H9 (cell line): Measurements from ENCODE around the gene THPO. TPM values are rescaled to one million over a fixed set of nuclear protein-coding genes. Genes with fewer than 3 reads are reported as not detected.

ENCODE experiments used
- DNase-seq: peaks from one replicate; pipeline ENCODE4 v3.0.0-alpha.2; 2017
- H2AFZ ChIP-seq: one replicate; pipeline ENCODE4 v1.6.1; 2013; ENCODE audit warnings: mild to moderate bottlenecking, low read length, control low read depth, moderate library complexity
- H2AK5ac ChIP-seq: 2 replicates; pipeline ENCODE4 v1.6.1; 2013; ENCODE audit warnings: low read length, control low read depth, mixed read lengths; ENCODE audit not compliant: insufficient read length
- H2BK120ac ChIP-seq: one replicate; pipeline ENCODE4 v1.6.1; 2013; ENCODE audit warnings: low read depth, mild to moderate bottlenecking, low read length, control low read depth, inconsistent platforms; ENCODE audit not compliant: poor library complexity, severe bottlenecking
- H2BK12ac ChIP-seq: 2 replicates; pipeline ENCODE4 v1.6.1; 2013; ENCODE audit warnings: low read length, control low read depth, mixed read lengths, low read depth; ENCODE audit not compliant: insufficient read length
- H2BK15ac ChIP-seq: 2 replicates; pipeline ENCODE4 v1.6.1; 2013; ENCODE audit warnings: low read depth, low read length, control low read depth
- H2BK20ac ChIP-seq: one replicate; pipeline ENCODE4 v1.6.1; 2013; ENCODE audit warnings: low read depth, mild to moderate bottlenecking, low read length, control low read depth, inconsistent platforms; ENCODE audit not compliant: poor library complexity, severe bottlenecking
- H2BK5ac ChIP-seq: 2 replicates; pipeline ENCODE4 v1.6.1; 2013; ENCODE audit warnings: low read length, control low read depth, mixed read lengths; ENCODE audit not compliant: insufficient read length
- H3K14ac ChIP-seq: 2 replicates; pipeline ENCODE4 v1.6.1; 2013; ENCODE audit warnings: low read length, control low read depth; ENCODE audit not compliant: insufficient read depth
- H3K18ac ChIP-seq: 2 replicates; pipeline ENCODE4 v1.6.1; 2013; ENCODE audit warnings: low read depth, mild to moderate bottlenecking, mixed read lengths, low read length, control low read depth; ENCODE audit not compliant: insufficient read length
- H3K23ac ChIP-seq: 2 replicates; pipeline ENCODE4 v1.6.1; 2013; ENCODE audit warnings: low read length, control low read depth, mixed read lengths, low read depth; ENCODE audit not compliant: insufficient read length
- H3K23me2 ChIP-seq: 2 replicates; pipeline ENCODE4 v1.6.1; 2013; ENCODE audit warnings: low read depth, mild to moderate bottlenecking, mixed read lengths, low read length, control low read depth; ENCODE audit not compliant: insufficient read length, poor library complexity, severe bottlenecking
- H3K27ac ChIP-seq: 2 replicates; pipeline ENCODE4 v1.5.1; 2013; ENCODE audit warnings: low read length, control low read depth, mixed read lengths, low read depth; ENCODE audit not compliant: insufficient read length
- H3K27me3 ChIP-seq: 2 replicates; pipeline ENCODE4 v1.6.1; 2013; ENCODE audit warnings: low read length, control low read depth, inconsistent platforms; ENCODE audit not compliant: insufficient read depth
- H3K4ac ChIP-seq: 2 replicates; pipeline ENCODE4 v1.6.1; 2013; ENCODE audit warnings: low read depth, mild to moderate bottlenecking, control low read depth, inconsistent platforms, low read length, moderate library complexity
- H3K4me1 ChIP-seq: 2 replicates; pipeline ENCODE4 v1.6.1; 2013; ENCODE audit warnings: low read length, control low read depth, inconsistent platforms; ENCODE audit not compliant: insufficient read depth
- H3K4me2 ChIP-seq: 2 replicates; pipeline ENCODE4 v1.6.1; 2013; ENCODE audit warnings: low read length, control low read depth, mixed read lengths; ENCODE audit not compliant: insufficient read length, insufficient read depth
- H3K56ac ChIP-seq: 2 replicates; pipeline ENCODE4 v1.6.1; 2013; ENCODE audit warnings: low read depth, mild to moderate bottlenecking, mixed read lengths, low read length, control low read depth; ENCODE audit not compliant: insufficient read length
- H3K79me1 ChIP-seq: 2 replicates; pipeline ENCODE4 v1.6.1; 2013; ENCODE audit warnings: low read depth, mild to moderate bottlenecking, moderate library complexity, low read length, control low read depth, inconsistent platforms; ENCODE audit not compliant: insufficient read depth, poor library complexity, severe bottlenecking
- H3K79me2 ChIP-seq: 2 replicates; pipeline ENCODE4 v1.6.1; 2013; ENCODE audit warnings: low read length, control low read depth, inconsistent platforms; ENCODE audit not compliant: insufficient read depth
- H3K9ac ChIP-seq: 2 replicates; pipeline ENCODE4 v1.6.1; 2013; ENCODE audit warnings: low read length, control low read depth, mixed read lengths; ENCODE audit not compliant: insufficient read length; ENCODE audit errors: extremely low read depth
- H3K9me3 ChIP-seq: one replicate; pipeline ENCODE4 v1.6.1; 2013; ENCODE audit warnings: low read depth, low read length, inconsistent platforms; ENCODE audit not compliant: control insufficient read depth
- H3T11ph ChIP-seq: one replicate; pipeline ENCODE4 v1.6.1; 2013; ENCODE audit warnings: mild to moderate bottlenecking, low read length, control low read depth, inconsistent platforms
- H4K20me1 ChIP-seq: one replicate; pipeline ENCODE4 v1.6.1; 2013; ENCODE audit not compliant: control insufficient read depth, insufficient read length, insufficient read depth
- H4K5ac ChIP-seq: 2 replicates; pipeline ENCODE4 v1.6.1; 2013; ENCODE audit warnings: low read depth, mild to moderate bottlenecking, mixed read lengths, low read length, control low read depth; ENCODE audit not compliant: insufficient read length
- H4K8ac ChIP-seq: replicated peaks from 2 replicates; pipeline ENCODE4 v1.6.1; 2013; ENCODE audit warnings: low read length, control low read depth, mixed read lengths, low read depth; ENCODE audit not compliant: insufficient read length
- H4K91ac ChIP-seq: 2 replicates; pipeline ENCODE4 v1.6.1; 2013; ENCODE audit warnings: low read depth, mild to moderate bottlenecking, moderate library complexity, mixed read lengths, low read length, control low read depth; ENCODE audit not compliant: insufficient read length
- H3K27ac Mint-ChIP-seq, 3 experiments: 2 replicates in 2 of 3; 3 replicates in 1 of 3; pipeline ENCODE4 v1.8.0; 2020 to 2021; ENCODE audit warnings: mixed read lengths in 3 of 3, mild to moderate bottlenecking in 1 of 3, moderate library complexity in 1 of 3
- H3K27me3 Mint-ChIP-seq: 2 replicates; pipeline ENCODE4 v1.8.0; 2021; ENCODE audit warnings: low read depth, mild to moderate bottlenecking, moderate library complexity, mixed read lengths
- H3K36me3 Mint-ChIP-seq, 3 experiments: 2 replicates in 2 of 3; 3 replicates in 1 of 3; pipeline ENCODE4 v1.8.0; 2020 to 2021; ENCODE audit warnings: low read depth in 3 of 3, mixed read lengths in 3 of 3; ENCODE audit not compliant: insufficient read depth in 1 of 3
- H3K4me1 Mint-ChIP-seq, 2 experiments: 2 replicates each; pipeline ENCODE4 v1.8.0; 2020; ENCODE audit warnings: mixed read lengths in 2 of 2
- H3K4me3 Mint-ChIP-seq, 2 experiments: 2 replicates in 1 of 2; 3 replicates in 1 of 2; pipeline ENCODE4 v1.8.0; 2020 to 2021; ENCODE audit warnings: mild to moderate bottlenecking in 2 of 2, mixed read lengths in 2 of 2, moderate library complexity in 1 of 2
- H3K9me3 Mint-ChIP-seq, 2 experiments: 2 replicates in 1 of 2; 3 replicates in 1 of 2; pipeline ENCODE4 v1.8.0; 2020; ENCODE audit warnings: mild to moderate bottlenecking in 2 of 2, mixed read lengths in 2 of 2, moderate library complexity in 1 of 2
- CTCF ChIP-seq: fragments of 200-600 bp; sonication (generic); conservative IDR thresholded peaks from 3 replicates; pipeline ENCODE4 v1.8.0; 2021; ENCODE audit warnings: antibody characterized with exemption, mild to moderate bottlenecking
- WGBS: extraction: QIAGEN DNeasy Blood & Tissue Kit; methylation state at CpG from one replicate; pipeline ENCODE4 v1.1.7; 2013; ENCODE audit warnings: missing lambda C conversion rate, low lambda C conversion rate, mixed read lengths; ENCODE audit not compliant: insufficient read length; ENCODE audit errors: extremely low coverage; 5-methylcytosine and 5-hydroxymethylcytosine counted together
- total RNA-seq: library from RNA; stranded (reverse); gene quantifications from 2 replicates; pipeline ENCODE4 v1.2.1, GENCODE V29; 2021

THPO gene
- total RNA-seq, 1 experiment from 2014 or later, result 0.85 TPM

- peaks cover 25% of the 10 kb centered on the region for H3K23me2 ChIP-seq
- H3K4me1 ChIP-seq, result peaks cover 2% of the 10 kb centered on the region; the same call in 1 of the 2 replicates
- no peak overlapping the region for H2BK12ac ChIP-seq
- H3K4me2 ChIP-seq, result peak overlapping the region; percentile 70
- no peak overlapping the region for H2AFZ ChIP-seq
- Mint-ChIP-seq H3K36me3 (peaks cover 22 to 43% (median 38%) of the 10 kb centered on the region in 3 experiments; a peak in 6 of 7 replicates), H3K9me3 (no peaks in the 10 kb centered on the region; a peak in 1 of 5 replicates), H3K27ac (peak overlapping the region in 1 of 3 experiments; percentile 15; a peak in 1 of 7 replicates), H3K27me3 (peaks cover 8% of the 10 kb centered on the region), H3K4me3 (peak overlapping the region; percentile 62 to 90), H3K4me1 (peaks cover 23 to 26% of the 10 kb centered on the region in 2 experiments)
- no peak overlapping the region for H3K27ac ChIP-seq
- no peak overlapping the region for H4K5ac ChIP-seq
- no peak overlapping the region for H4K8ac ChIP-seq
- H3K27me3 ChIP-seq, result no peaks in the 10 kb centered on the region; the same call in 1 of the 2 replicates
- H2BK120ac ChIP-seq, result no peak overlapping the region
- WGBS, result 94% methylated on average over 2 of the region's 12 CpGs
- peaks cover 2% of the 10 kb centered on the region for H4K20me1 ChIP-seq
- H4K91ac ChIP-seq, result no peak overlapping the region
- peak; percentile 20 for DNase-seq
- H2BK15ac ChIP-seq, result no peak overlapping the region
- no peak overlapping the region for H3K14ac ChIP-seq
- no peak overlapping the region for H3K18ac ChIP-seq
- no peaks in the 10 kb centered on the region; the same call in 1 of the 2 replicates for H3K79me2 ChIP-seq
- H3K23ac ChIP-seq, result no peak overlapping the region
- H3T11ph ChIP-seq, result no peak overlapping the region
- no peak overlapping the region for H2BK5ac ChIP-seq
- no peaks in the 10 kb centered on the region for H3K79me1 ChIP-seq
- H3K4ac ChIP-seq, result no peak overlapping the region
- H2BK20ac ChIP-seq, result no peak overlapping the region
- no peak overlapping the region for H2AK5ac ChIP-seq
- no peak overlapping the region for H3K56ac ChIP-seq
- no peak for TF ChIP-seq CTCF
- H3K9me3 ChIP-seq, result no peaks in the 10 kb centered on the region
- H3K9ac ChIP-seq, result no peak overlapping the region
Measured at GRCh38 chr3:184360070-184360928, 17.7 kb downstream of the THPO start.
